Heart left ventricle (tissue), 16 donors: ENCODE data around the gene ITPR3. TPM values are rescaled to one million over a fixed set of nuclear protein-coding genes. Genes with fewer than 3 reads are reported as not detected.
A peak's percentile ranks its signal among the peaks of the same experiment; 100 is the strongest.

Experiments used
- ATAC-seq, 4 donors: fragments of 200-7000 bp; cut with Tn5 transposase; one replicate each; pipeline ENCODE4 v1.9.1; 2020 to 2022; ENCODE audit warnings: moderate library complexity in 4 of 4, mild to moderate bottlenecking in 3 of 4, moderate number of reproducible peaks in 1 of 4
- DNase-seq, 5 donors: peaks; one replicate each; pipeline ENCODE4 v3.0.0-alpha.2; 2020
- H3K27ac ChIP-seq, 12 donors: fragments of 200-600 bp; sonication (generic) in 4 of 12; one replicate each; pipeline versions ENCODE4 v1.5.0 to v1.8.0; 2016 to 2022; ENCODE audit warnings: mild to moderate bottlenecking in 2 of 12
- H3K27me3 ChIP-seq, 9 donors: fragments of 200-600 bp; sonication (generic) in 2 of 9; one replicate each; pipeline versions ENCODE4 v1.5.1 to v1.8.0; 2016 to 2022; ENCODE audit warnings: mild to moderate bottlenecking in 3 of 9
- H3K36me3 ChIP-seq, 9 donors: fragments of 200-600 bp; sonication (generic) in 2 of 9; one replicate each; pipeline versions ENCODE4 v1.5.0 to v1.8.0; 2018 to 2022; ENCODE audit warnings: mild to moderate bottlenecking in 2 of 9
- H3K4me1 ChIP-seq, 12 donors: fragments of 200-600 bp; sonication (generic) in 4 of 12; one replicate each; pipeline versions ENCODE4 v1.5.0 to v1.8.0; 2016 to 2022; ENCODE audit warnings: mild to moderate bottlenecking in 3 of 12
- H3K4me3 ChIP-seq, 12 donors: fragments of 200-600 bp; sonication (generic) in 4 of 12; one replicate each; pipeline versions ENCODE4 v1.5.0 to v1.8.0; 2017 to 2022; ENCODE audit warnings: mild to moderate bottlenecking in 9 of 12, moderate library complexity in 4 of 12
- H3K9me3 ChIP-seq, 12 donors: fragments of 200-600 bp; sonication (generic) in 4 of 12; one replicate each; pipeline versions ENCODE4 v1.5.0 to v1.8.0; 2016 to 2022; ENCODE audit warnings: mild to moderate bottlenecking in 1 of 12
- POLR2A ChIP-seq, 2 donors: fragments of 450-650 bp; IDR thresholded peaks; one replicate each; pipeline ENCODE4 v1.6.1; 2017; ENCODE audit warnings: antibody characterized with exemption in 2 of 2, mild to moderate bottlenecking in 2 of 2, moderate library complexity in 2 of 2
- WGBS, 4 donors: extraction: QIAGEN DNeasy Blood & Tissue Kit in 2 of 4; methylation state at CpG; one replicate each; pipeline versions ENCODE4 v1.1.5 to v1.1.7; 2013 to 2018; 5-methylcytosine and 5-hydroxymethylcytosine counted together
- intact Hi-C, 10 donors: fragments of 100-400 bp; cut with DNase I; formaldehyde crosslinking; loops; one replicate each; pipeline versions ENCODE4 v1.11.1 to v1.14.2; 2022
- polyA plus RNA-seq, 2 donors: library from polyadenylated mRNA; stranded (reverse); fragments of 200-250 nt; gene quantifications; one replicate each; pipeline ENCODE4 v1.2.3, GENCODE V29; 2013
- total RNA-seq, 9 donors: library from RNA; depleted of rRNA in 2 of 9; stranded (reverse); fragments of >200 nt in 2 of 9; fragmentation: NEBNext Ultra II Directional in 3 of 9; extraction: Animal tissue kit (Norgen Biotek cat#: 25700) in 3 of 9; gene quantifications; one replicate each; pipeline versions ENCODE4 v1.1.0 to v1.2.4, GENCODE V29; 2016 to 2023
- TF ChIP-seq, protein P1 (sequence below), 12 donors: fragments of 200-600 bp; sonication (generic) in 4 of 12; IDR thresholded peaks; one replicate each; pipeline versions ENCODE4 v1.5.0 to v1.8.0; 2018 to 2022; ENCODE audit warnings: antibody characterized with exemption in 12 of 12, mild to moderate bottlenecking in 5 of 12
- donor health status: ischemic (EF 13 %, LVEDD 7.1; RV severe dilation, severe dysfunction).
- donor health status: healthy with polysubstance abuse.
- donor health status: DM: no; HTN: yes; CAD: no.
- donor health status: DM: no; HTN: no; CAD: no.
- donor health status: ischemic (EF 25% LVEDD 6.9; RV normal size, moderate dysfunction).
- donor health status: ischemic (EF 25% LVEDD 5.7; RV mildly dilated, moderate dysfunction).
- donor health status: healthy.
- donor health status: DM: yes; HTN: yes; CAD: no.
- donor health status: ischemic (EF 35%, LVEDD 5.7; RV mildly dilated, moderate dysfunction).
- donor health status: nonischemic (EF 11% LVEDD 7.7; RV severe dilation, severe dysfunction).
- donor health status: DM: yes; HTN: yes; CAD: no.
- donor health status: PGD.
- donor health status: ischemic (EF 29% LVEDD 5.4; RV normal size, mild dysfunction).
- donor health status: nonischemic (EF 23%, LVEDD 6.1; RV moderate dilation, normal function).

ITPR3 gene
- total and polyA plus RNA-seq, 11 donors: 4.8 to 33.5 (median 7.8) TPM

DNA sequence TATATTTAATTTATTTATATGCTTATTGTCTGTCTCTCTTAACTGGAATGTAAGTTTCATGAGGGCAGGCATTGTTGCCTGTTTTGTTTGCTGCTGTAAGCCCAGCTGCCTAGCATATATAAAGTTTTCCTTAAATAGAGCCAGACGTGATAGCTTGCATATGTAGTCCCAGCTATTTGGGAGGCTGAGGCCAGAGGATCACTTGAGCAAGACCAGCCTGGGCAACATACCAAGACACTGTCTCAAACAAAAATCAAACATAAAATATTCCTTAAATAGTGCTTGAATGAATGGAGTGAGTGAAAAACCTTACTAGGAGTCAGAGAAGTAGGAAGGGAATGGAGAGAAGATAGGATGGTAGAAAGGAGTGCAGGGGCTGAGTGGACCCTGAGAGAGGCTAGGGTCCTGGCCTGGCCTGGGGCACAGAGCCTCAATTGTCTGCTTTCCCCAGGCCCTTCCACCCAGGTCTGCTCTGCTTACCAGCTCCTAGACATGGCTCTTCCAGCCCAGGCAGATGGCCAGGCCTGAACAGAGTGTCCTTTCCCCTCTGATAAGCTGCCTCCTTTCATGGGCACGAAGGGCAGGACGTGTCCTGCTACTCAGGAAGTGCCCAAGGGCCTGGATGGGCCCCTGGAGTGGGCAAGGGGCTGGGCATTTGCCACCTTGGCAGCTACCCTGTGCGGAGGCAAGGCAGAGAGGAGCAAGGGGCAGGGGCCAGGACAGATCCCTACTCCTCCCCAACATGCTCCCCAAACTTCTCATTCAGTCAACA lies 23.4 kb upstream of the ITPR3 start:
- Histone ChIP-seq H3K27me3 (no peaks in the 10 kb centered on the region), H3K9me3 (no peaks in the 10 kb centered on the region), H3K27ac (peak overlapping the region; percentile 20 to 84 (median 73)), H3K4me1 (peaks cover 0 to 27% (median 3%) of the 10 kb centered on the region in 12 donors), H3K36me3 (no peaks in the 10 kb centered on the region), H3K4me3 (no peak overlapping the region)
- ATAC-seq (peak; percentile 93 to 98 (median 95)), DNase-seq (peak; percentile 65 to 87 (median 78))
- WGBS, 4 donors: 43 to 52% (median 43%) methylated on average over 4 of the region's 4 CpGs
- TF ChIP-seq, protein P1, sequence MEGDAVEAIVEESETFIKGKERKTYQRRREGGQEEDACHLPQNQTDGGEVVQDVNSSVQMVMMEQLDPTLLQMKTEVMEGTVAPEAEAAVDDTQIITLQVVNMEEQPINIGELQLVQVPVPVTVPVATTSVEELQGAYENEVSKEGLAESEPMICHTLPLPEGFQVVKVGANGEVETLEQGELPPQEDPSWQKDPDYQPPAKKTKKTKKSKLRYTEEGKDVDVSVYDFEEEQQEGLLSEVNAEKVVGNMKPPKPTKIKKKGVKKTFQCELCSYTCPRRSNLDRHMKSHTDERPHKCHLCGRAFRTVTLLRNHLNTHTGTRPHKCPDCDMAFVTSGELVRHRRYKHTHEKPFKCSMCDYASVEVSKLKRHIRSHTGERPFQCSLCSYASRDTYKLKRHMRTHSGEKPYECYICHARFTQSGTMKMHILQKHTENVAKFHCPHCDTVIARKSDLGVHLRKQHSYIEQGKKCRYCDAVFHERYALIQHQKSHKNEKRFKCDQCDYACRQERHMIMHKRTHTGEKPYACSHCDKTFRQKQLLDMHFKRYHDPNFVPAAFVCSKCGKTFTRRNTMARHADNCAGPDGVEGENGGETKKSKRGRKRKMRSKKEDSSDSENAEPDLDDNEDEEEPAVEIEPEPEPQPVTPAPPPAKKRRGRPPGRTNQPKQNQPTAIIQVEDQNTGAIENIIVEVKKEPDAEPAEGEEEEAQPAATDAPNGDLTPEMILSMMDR (IDR thresholded peaks at IDR 0.05): no peak
- TF ChIP-seq POLR2A (IDR thresholded peaks at IDR 0.05): no peak
- intact Hi-C loops: no loop called here

- Histone ChIP-seq H3K4me1 (peaks cover 0 to 21% (median 0%) of the 10 kb centered on the region in 12 donors), H3K4me3 (no peak overlapping the region), H3K9me3 (peaks cover 0 to 5% (median 0%) of the 10 kb centered on the region in 12 donors), H3K27me3 (no peaks in the 10 kb centered on the region), H3K27ac (peak overlapping the region in 3 of 12 donors; percentile 6 to 78 (median 7)), H3K36me3 (no peaks in the 10 kb centered on the region)
- ATAC-seq (peak in 2 of 4 donors; percentile 5 to 16), DNase-seq (peak in 1 of 5 donors; percentile 14)
- WGBS, 4 donors: 71 to 74% (median 72%) methylated on average over 7 to 9 of the region's 9 CpGs
- intact Hi-C loops: no loop called here
- no peak for TF ChIP-seq POLR2A (IDR thresholded peaks at IDR 0.05)
- TF ChIP-seq, protein P1 (IDR thresholded peaks at IDR 0.05): no peak
These were observed 21.6 kb upstream of the ITPR3 start for GRCh38 chr6:33599413-33599938.

DNA sequence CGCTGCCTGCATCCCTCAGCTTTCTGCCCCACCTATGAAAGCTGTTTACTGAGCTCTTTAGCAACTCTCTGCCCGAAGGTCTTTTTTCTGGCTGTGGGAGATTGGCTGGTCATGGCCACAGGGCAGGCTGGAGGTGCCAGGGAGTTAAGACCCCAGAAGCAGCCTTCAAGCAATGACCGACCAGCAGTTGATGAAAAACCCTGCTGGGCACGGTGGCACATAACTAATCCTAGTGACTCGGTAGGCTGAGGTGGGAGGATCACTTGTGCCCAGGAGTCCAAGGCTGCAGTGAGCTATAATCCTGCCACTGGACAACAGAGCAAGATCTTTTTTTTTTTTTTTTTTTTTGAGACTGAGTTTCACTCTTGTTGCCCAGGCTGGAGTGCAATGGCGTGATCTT lies 20.4 kb upstream of the ITPR3 start:
- DNase-seq (no peak), ATAC-seq (no peak)
- no peak for TF ChIP-seq POLR2A (IDR thresholded peaks at IDR 0.05)
- TF ChIP-seq, protein P1 (IDR thresholded peaks at IDR 0.05): no peak
- Histone ChIP-seq H3K9me3 (peaks cover 0 to 13% (median 3%) of the 10 kb centered on the region in 12 donors), H3K4me3 (no peak overlapping the region), H3K27ac (no peak overlapping the region), H3K27me3 (no peaks in the 10 kb centered on the region), H3K36me3 (no peaks in the 10 kb centered on the region), H3K4me1 (peaks cover 0 to 21% (median 0%) of the 10 kb centered on the region in 12 donors)
- 89 to 97% (median 96%) methylated on average over 6 of the region's 6 CpGs for WGBS, 4 donors
- intact Hi-C loops: no loop called here

GRCh38 chr6:33602180-33602579 lies 18.9 kb upstream of the ITPR3 start:
- no peak for TF ChIP-seq POLR2A (IDR thresholded peaks at IDR 0.05)
- TF ChIP-seq, protein P1 (IDR thresholded peaks at IDR 0.05): no peak
- peak in 1 of 5 donors; percentile 65 for DNase-seq
- no peaks in the 10 kb centered on the region for H3K27me3 ChIP-seq
- WGBS, 4 donors: 9 to 22% (median 15%) methylated on average over 2 of the region's 2 CpGs
- peak in 1 of 4 donors; percentile 33 for ATAC-seq
- intact Hi-C loops: no loop called here
- H3K36me3 ChIP-seq: no peaks in the 10 kb centered on the region
- peaks cover 0 to 19% (median 0%) of the 10 kb centered on the region in 12 donors for H3K4me1 ChIP-seq
- peaks cover 0 to 13% (median 3%) of the 10 kb centered on the region in 12 donors for H3K9me3 ChIP-seq
- no peak overlapping the region for H3K27ac ChIP-seq
- no peak overlapping the region for H3K4me3 ChIP-seq
